GM18951 (cell line): ENCODE measurements around the gene TMEM248.
"Not testable (repeated sequence)": the region's sequence is repeated elsewhere in the genome, so short reads cannot be mapped to it uniquely, and the experiment has no call there.

ENCODE experiments used
- POLR2A ChIP-seq: IDR thresholded peaks from 4 replicates; pipeline ENCODE4 v1.6.1; 2011; ENCODE audit warnings: mild to moderate bottlenecking; ENCODE audit not compliant: insufficient read length, insufficient read depth; ENCODE audit errors: extremely low read depth
- in situ Hi-C: fragments of 300-500 bp; cut with MboI; formaldehyde crosslinking; loops from one replicate; pipeline ENCODE4 v1.12.0; 2022; ENCODE audit warnings: low sequenced_read_pairs, mixed read lengths, inconsistent platforms; ENCODE audit not compliant: unreplicated experiment

The TMEM248 gene

GRCh38 chr7:66901941-66902843 lies 18.8 kb upstream of the TMEM248 start:
- TF ChIP-seq POLR2A, result no peak
- in situ Hi-C loops, result no loop called here

- TF ChIP-seq POLR2A, result no peak
- in situ Hi-C loops, result no loop called here
Measured at GRCh38 chr7:66902844-66903180, 18.2 kb upstream of the TMEM248 start.

- TF ChIP-seq POLR2A, result no peak
Measured at GRCh38 chr7:66903360-66904062, 17.5 kb upstream of the TMEM248 start.

GRCh38 chr7:66904063-66904593 lies 16.9 kb upstream of the TMEM248 start:
- in situ Hi-C loops, result no loop called here
- TF ChIP-seq POLR2A, result no peak

More at GRCh38 chr7:66903360-66904062, 17.5 kb upstream of the TMEM248 start:
- in situ Hi-C loops, result no loop called here

- in situ Hi-C loops, result no loop called here
- TF ChIP-seq POLR2A, result no peak
Measured at GRCh38 chr7:66905278-66905677, 15.7 kb upstream of the TMEM248 start.

GRCh38 chr7:66905689-66906088 lies 15.3 kb upstream of the TMEM248 start:
- in situ Hi-C loops, result no loop called here
- TF ChIP-seq POLR2A, result no peak

- in situ Hi-C loops, result no loop called here
- TF ChIP-seq POLR2A, result no peak
Measured at GRCh38 chr7:66907731-66908130, 13.3 kb upstream of the TMEM248 start.

- in situ Hi-C loops, result not testable (repeated sequence)
Measured at GRCh38 chr7:66908598-66908997, 12.4 kb upstream of the TMEM248 start.

- in situ Hi-C loops, result no loop called here
Measured at GRCh38 chr7:66910789-66911188, 10.2 kb upstream of the TMEM248 start.

GRCh38 chr7:66911191-66911590 lies 9.8 kb upstream of the TMEM248 start:
- in situ Hi-C loops, result not testable (repeated sequence)

More at GRCh38 chr7:66910789-66911188, 10.2 kb upstream of the TMEM248 start:
- TF ChIP-seq POLR2A, result no peak

GRCh38 chr7:66912195-66912594 lies 8.8 kb upstream of the TMEM248 start:
- in situ Hi-C loops, result no loop called here
- TF ChIP-seq POLR2A, result no peak

- no peak for TF ChIP-seq POLR2A
- in situ Hi-C loops, result no loop called here
Measured at GRCh38 chr7:66913118-66914037, 7.6 kb upstream of the TMEM248 start.

GRCh38 chr7:66917904-66918303 lies 3.1 kb upstream of the TMEM248 start:
- in situ Hi-C loops, result not testable (repeated sequence)
